ENCODE measurements around the gene COL7A1.

The COL7A1 gene

GRCh38 chr3:48564022-48564421 lies 31.1 kb downstream of the COL7A1 start:
- no peak for DNase-seq (ENCODE audit: low read depth)
- no peak for TF ChIP-seq CTCF (conservative IDR thresholded peaks at IDR 0.05; ENCODE audit: low read depth, low read length)
- H3K4me3 ChIP-seq (ENCODE audit: low read length): no peak overlapping the region

DNA sequence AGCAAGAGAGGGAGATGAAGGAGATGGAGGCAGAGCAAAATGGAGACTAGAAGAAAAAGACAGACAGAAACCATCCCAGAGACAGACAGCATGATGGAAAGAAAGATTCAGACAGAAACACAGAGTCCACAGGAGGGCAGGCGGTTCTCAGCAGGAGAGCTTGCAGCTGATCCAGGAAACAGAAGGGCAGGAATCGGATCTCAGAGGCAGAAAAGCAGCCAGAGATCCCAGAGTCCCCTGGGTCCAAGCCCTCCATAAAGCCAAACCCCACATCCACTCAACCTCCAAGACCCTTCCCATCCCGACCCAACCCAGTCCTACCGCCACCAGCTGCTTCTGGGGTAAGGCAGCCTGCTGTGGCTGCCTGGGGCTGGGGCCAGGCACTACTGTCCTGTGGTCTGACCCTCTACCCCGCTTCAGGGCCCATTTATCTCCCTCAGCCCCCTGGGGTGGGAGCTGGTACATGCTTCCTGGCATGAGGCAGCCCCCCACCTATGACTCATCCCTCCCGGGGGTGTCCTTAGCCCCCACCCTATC lies 31.7 kb downstream of the COL7A1 start, which contains the start of gene UCN2:
TSS of gene UCN2 (minus strand) at position 400 of the 537 bp plus-strand sequence. CDS start 657 bp downstream, outside the sequence.
- H3K4me3 ChIP-seq (ENCODE audit: low read length): no peak within 1 kb of the TSS
- no peak for TF ChIP-seq CTCF (conservative IDR thresholded peaks at IDR 0.05; ENCODE audit: low read depth, low read length)
- no peak for DNase-seq (ENCODE audit: low read depth)

DNA sequence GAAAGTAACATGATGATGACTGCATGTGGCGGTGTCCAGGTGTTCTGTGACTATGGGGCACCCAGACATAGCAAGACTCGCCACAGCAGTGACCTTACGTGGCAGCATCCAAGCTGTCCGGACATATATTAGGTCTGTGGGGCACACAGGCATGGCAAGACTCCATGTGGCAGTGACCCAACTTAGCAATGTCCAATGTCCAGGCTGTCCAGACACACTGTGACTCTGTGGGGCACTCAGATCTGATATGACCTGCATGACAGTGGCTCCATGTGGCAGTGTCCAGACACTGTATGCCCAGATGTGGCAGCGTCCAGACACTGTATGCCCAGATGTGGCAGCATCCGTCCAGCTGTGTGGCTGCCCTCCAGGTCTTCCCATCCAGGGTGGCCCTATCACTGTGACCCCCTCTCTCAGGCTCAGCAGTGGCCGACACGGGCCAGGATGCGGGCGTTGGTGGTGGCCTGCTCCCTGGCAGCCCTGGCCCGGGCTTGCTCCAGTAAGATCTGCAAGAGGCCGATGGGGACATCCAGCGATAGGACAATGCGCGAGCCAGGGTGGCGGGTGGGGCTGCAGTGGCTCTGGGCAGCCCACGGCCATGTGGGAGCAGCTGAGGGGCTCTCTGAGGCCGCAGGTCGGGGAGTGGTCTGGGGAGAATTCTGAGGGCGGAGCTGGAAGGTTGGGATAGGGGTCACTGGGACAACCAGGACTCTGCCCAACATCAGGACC lies 32.6 kb downstream of the COL7A1 start:
- H3K4me3 ChIP-seq (ENCODE audit: low read length): no peak overlapping the region
- no peak for TF ChIP-seq CTCF (conservative IDR thresholded peaks at IDR 0.05; ENCODE audit: low read depth, low read length)
- no peak for DNase-seq (ENCODE audit: low read depth)

- H3K4me3 ChIP-seq (ENCODE audit: low read length): peak overlapping the region; percentile 20
- DNase-seq (ENCODE audit: low read depth): no peak
- TF ChIP-seq CTCF (conservative IDR thresholded peaks at IDR 0.05; ENCODE audit: low read depth, low read length): peak; percentile 43
These were observed 33.9 kb downstream of the COL7A1 start for GRCh38 chr3:48561045-48561736.

- H3K4me3 ChIP-seq (ENCODE audit: low read length): peak overlapping the region; percentile 20
- no peak for TF ChIP-seq CTCF (conservative IDR thresholded peaks at IDR 0.05; ENCODE audit: low read depth, low read length)
- no peak for DNase-seq (ENCODE audit: low read depth)
These were observed 34.5 kb downstream of the COL7A1 start for GRCh38 chr3:48560648-48561018.

- H3K4me3 ChIP-seq (ENCODE audit: low read length): no peak overlapping the region
- TF ChIP-seq CTCF (conservative IDR thresholded peaks at IDR 0.05; ENCODE audit: low read depth, low read length): no peak
- no peak for DNase-seq (ENCODE audit: low read depth)
These were observed 36.5 kb downstream of the COL7A1 start for GRCh38 chr3:48558493-48559134.
